Kidney epithelial cell (primary cell): ENCODE results near the gene MYL11. TPM values are rescaled to one million over a fixed set of nuclear protein-coding genes. Genes with fewer than 3 reads are reported as not detected.

Experiments
- DNase-seq: peaks from one replicate; pipeline ENCODE4 v3.0.0-alpha.2; 2010; ENCODE audit warnings: low read depth
- H3K27me3 ChIP-seq: 2 replicates; pipeline ENCODE4 v1.6.0; 2011; ENCODE audit warnings: low read length; ENCODE audit not compliant: control insufficient read depth, insufficient read depth
- H3K36me3 ChIP-seq: 2 replicates; pipeline ENCODE4 v1.5.1; 2011; ENCODE audit warnings: low read length; ENCODE audit not compliant: control insufficient read depth, insufficient read depth
- H3K4me3 ChIP-seq: 2 replicates; pipeline ENCODE4 v1.5.1; 2011; ENCODE audit warnings: low read depth, mild to moderate bottlenecking, control low read depth, low read length
- total RNA-seq: library from RNA; depleted of rRNA; stranded (reverse); fragments of >200 nt; gene quantifications from 2 replicates; pipeline ENCODE4 v1.2.3, GENCODE V29; 2015
- TF ChIP-seq, protein P1 (sequence below): IDR thresholded peaks from 2 replicates; pipeline ENCODE4 v1.5.1; 2011; ENCODE audit warnings: mild to moderate bottlenecking, moderate library complexity, low read length, control low read depth, inconsistent platforms; ENCODE audit not compliant: insufficient read depth, poor library complexity, severe bottlenecking

The MYL11 gene
- total RNA-seq, 1 donor from 2014 or later, result not detected

DNA sequence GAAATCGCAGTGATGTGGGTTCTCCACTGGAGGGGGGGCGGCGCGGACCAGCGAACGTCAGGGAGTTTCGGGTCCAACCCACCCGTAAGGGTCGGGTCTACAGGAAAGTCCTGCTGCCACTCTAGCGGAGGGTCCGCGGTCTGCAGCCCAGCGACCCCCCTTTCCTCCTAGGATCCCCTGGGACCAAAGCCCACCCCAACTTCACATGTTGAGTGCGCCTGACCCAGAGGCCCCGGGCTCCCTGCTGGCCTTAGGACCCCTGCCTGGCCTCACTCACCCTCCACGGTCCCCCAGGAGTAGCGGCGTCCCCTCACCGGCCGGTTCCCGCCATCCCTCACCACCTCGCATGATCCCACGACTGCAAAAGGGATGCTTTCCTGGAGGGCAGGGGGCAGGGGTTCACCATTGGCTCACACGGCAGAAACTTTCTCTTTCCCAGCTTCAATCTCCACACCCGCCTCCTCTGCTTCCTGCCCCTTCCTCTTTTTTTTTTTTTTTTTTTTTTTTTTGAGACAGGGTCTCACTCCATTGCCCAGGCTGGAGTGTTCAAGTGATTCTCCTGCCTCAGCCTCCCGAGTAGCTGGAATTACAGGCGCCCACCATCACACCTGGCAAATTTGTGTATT lies 4.7 kb downstream of the MYL11 start:
- H3K4me3 ChIP-seq, result peak overlapping the region; percentile 83
- TF ChIP-seq, protein P1, sequence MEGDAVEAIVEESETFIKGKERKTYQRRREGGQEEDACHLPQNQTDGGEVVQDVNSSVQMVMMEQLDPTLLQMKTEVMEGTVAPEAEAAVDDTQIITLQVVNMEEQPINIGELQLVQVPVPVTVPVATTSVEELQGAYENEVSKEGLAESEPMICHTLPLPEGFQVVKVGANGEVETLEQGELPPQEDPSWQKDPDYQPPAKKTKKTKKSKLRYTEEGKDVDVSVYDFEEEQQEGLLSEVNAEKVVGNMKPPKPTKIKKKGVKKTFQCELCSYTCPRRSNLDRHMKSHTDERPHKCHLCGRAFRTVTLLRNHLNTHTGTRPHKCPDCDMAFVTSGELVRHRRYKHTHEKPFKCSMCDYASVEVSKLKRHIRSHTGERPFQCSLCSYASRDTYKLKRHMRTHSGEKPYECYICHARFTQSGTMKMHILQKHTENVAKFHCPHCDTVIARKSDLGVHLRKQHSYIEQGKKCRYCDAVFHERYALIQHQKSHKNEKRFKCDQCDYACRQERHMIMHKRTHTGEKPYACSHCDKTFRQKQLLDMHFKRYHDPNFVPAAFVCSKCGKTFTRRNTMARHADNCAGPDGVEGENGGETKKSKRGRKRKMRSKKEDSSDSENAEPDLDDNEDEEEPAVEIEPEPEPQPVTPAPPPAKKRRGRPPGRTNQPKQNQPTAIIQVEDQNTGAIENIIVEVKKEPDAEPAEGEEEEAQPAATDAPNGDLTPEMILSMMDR, result no peak
- DNase-seq, result no peak

DNA sequence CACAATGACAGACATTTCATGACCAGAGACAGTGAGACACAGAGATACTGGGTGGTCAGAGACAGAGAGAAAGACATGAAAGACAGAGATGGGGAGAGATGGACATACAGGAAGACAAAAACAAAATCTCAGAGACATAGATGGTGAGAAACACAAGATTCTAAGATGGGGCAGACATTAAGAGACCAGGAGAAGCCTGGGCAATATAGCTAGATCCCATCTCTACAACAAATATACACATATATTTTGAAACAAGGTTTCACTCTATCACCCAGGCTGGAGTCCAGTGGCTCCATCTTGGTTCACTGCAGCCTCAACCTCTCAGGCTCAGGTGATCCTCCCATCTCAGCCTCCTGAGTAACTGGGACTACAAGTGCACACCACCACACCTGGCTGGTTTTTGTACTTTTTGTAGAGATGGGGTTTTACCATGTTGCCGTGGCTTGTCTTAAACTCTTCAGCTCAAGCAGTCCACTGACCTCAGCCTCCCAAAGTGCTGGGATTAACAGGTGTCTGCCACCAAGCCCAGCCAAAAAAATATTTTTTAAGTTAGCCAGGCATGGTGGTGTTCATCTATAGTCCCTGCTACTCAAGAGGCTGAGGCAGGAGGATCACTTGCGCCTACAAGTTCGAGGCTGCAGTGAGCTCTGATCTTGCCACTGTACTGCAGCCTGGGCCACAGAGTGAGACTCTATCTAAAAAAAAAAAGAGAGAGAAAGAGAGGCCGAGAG lies 5.6 kb downstream of the MYL11 start:
- Histone ChIP-seq H3K4me3 (no peak overlapping the region), H3K27me3 (peaks cover 2% of the 10 kb centered on the region), H3K36me3 (peaks cover 1% of the 10 kb centered on the region)
- TF ChIP-seq, protein P1, result no peak
- DNase-seq, result no peak

More for the DNA sequence above, 4.7 kb downstream of the MYL11 start:
- Histone ChIP-seq H3K36me3 (peaks cover 1% of the 10 kb centered on the region), H3K27me3 (peaks cover 2% of the 10 kb centered on the region)

DNA sequence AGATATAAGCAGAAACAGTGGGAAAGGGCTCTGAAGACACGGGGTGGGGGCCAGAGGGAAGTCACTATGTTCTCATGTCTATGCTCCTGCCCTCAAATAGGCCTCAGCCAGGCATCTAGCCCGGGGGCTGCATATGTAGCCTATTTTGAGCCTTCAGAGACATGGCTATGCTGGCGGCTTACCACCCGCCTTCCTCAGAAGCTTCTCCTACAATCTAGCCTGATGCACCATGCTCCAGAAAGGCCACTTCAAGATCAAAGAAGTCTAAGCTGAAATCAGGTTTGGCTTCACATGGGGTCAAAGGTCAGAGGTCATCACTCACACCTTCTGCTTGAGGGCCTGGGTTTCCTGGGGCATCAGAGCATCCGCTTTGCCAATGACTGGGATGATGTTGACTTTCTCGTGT lies 6.2 kb downstream of the MYL11 start:
- H3K4me3 ChIP-seq, result no peak overlapping the region
- peaks cover 1% of the 10 kb centered on the region for H3K36me3 ChIP-seq
- H3K27me3 ChIP-seq, result peaks cover 2% of the 10 kb centered on the region
- TF ChIP-seq, protein P1, result no peak
- DNase-seq, result no peak

DNA sequence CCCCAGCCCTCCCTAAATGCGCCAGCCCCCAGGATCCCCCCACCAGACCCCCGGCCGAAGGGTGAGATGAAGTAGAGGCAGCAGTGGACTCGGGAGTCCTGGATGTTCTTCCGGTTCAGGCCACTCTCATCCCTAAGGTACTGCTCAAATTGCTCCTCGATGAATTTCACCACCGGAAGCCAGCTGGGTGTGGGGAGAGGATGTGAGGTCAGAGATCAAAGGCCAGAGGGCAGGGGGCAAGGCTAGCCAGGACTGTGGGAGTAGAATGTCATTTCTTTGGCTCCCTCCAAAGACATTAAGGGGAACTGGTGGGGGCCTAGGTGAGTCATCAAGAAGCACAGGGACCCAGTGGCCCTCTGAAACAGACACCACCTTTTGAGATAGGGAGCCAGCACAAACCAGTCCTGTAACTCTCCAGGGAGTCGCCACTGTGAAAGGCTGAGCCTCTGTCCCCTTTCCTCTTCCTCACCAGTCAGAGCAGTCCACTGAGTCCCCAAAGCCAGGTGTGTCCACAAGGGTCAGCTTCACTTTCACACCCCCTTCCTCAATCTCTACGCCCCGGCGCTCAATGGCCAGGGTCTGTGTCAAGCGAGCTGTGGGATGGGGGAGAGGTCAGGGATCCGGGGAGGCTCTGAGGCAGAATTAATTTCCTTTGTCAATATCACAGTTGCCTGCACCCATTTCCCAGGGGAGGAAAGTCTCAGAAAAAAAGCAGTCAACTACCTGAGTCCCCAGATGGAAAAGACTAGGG lies 6.9 kb downstream of the MYL11 start:
- Histone ChIP-seq H3K36me3 (peaks cover 1% of the 10 kb centered on the region), H3K4me3 (no peak overlapping the region), H3K27me3 (peaks cover 2% of the 10 kb centered on the region)
- TF ChIP-seq, protein P1, result no peak
- DNase-seq, result no peak

DNA sequence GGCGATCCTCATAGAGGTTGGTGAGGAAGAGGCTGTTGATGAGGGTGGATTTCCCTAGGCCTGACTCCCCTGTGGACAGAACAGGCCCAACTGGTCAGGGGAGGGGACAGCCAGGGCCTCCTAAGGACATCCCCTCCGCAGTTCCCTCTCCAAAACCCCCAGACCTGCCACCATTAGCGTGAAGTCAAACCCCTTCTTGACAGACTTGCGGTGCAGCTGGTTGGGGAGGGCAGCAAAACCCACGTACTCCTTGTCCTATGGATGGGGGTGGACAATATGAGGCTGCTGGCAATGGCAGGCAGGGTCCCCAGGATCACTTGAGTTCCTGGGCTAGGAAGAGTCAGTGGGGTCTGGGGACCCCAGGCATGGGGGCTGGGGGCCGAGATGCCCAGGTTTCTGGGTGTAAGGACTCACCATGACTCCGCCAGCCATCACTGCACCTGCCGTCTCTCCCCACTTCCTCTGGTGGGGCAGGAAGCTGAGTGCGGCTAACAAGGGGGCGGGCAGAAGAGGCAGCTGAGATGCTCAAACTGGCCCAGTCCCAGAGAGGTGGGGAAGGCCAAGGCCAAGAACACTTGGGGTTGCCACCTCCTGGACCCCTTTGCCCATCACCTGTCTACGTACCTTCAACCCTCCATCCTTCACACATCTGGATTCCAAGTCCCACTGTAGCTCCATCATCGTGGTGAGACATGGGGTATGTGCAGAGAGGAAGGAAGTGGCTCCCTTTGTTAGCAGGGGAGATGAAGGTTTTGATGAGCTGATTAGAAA lies 7.7 kb downstream of the MYL11 start, which contains the start of gene SEPTIN1:
Gene SEPTIN1 (minus strand): TSS at position 451 of the 771 bp plus-strand sequence. CDS start 19 bp downstream, at position 432.
- Histone ChIP-seq H3K36me3 (peaks cover 1% of the 10 kb centered on the region), H3K4me3 (no peak within 1 kb of the TSS), H3K27me3 (peaks cover 2% of the 10 kb centered on the region)
- no peak for DNase-seq
- TF ChIP-seq, protein P1, result no peak
